Tibial artery (tissue), 4 donors: Measurements from ENCODE around the gene C6orf132.

Experiments
- DNase-seq, 2 donors: peaks; one replicate each; pipeline ENCODE4 v3.0.0-alpha.2; 2019
- H3K27ac ChIP-seq, 2 donors: fragments of 200-600 bp; sonication (generic) in 1 of 2; 1 replicate in 1 of 2; 2 replicates in 1 of 2; pipeline ENCODE4 v1.5.1; 2018 to 2019; ENCODE audit warnings: mild to moderate bottlenecking in 1 of 2
- H3K27me3 ChIP-seq, 2 donors: fragments of 200-600 bp; sonication (generic) in 1 of 2; one replicate each; pipeline versions ENCODE4 v1.5.1 to v1.6.0; 2016 to 2019
- H3K36me3 ChIP-seq, 3 donors: fragments of 200-600 bp; sonication (generic) in 2 of 3; one replicate each; pipeline ENCODE4 v1.5.1; 2016 to 2019; ENCODE audit warnings: mild to moderate bottlenecking in 2 of 3
- H3K4me1 ChIP-seq, 4 donors: fragments of 200-600 bp; sonication (generic) in 2 of 4; 1 replicate in 3 of 4; 2 replicates in 1 of 4; pipeline ENCODE4 v1.5.1; 2016 to 2019
- H3K4me3 ChIP-seq, 2 donors: fragments of 200-600 bp; sonication (generic) in 1 of 2; 1 replicate in 1 of 2; 2 replicates in 1 of 2; pipeline ENCODE4 v1.5.1; 2018 to 2019; ENCODE audit warnings: mild to moderate bottlenecking in 2 of 2
- H3K9me3 ChIP-seq, 3 donors: fragments of 200-600 bp; sonication (generic) in 1 of 3; one replicate each; pipeline ENCODE4 v1.5.1; 2016 to 2019
- CTCF ChIP-seq, 2 experiments: fragments of 200-600 bp in 1 of 2; fragments of 450-650 bp in 1 of 2; IDR thresholded peaks; one replicate each; pipeline ENCODE4 v1.5.1; 2017 to 2019; ENCODE audit warnings: antibody characterized with exemption in 2 of 2, mild to moderate bottlenecking in 1 of 2, moderate library complexity in 1 of 2
- intact Hi-C: fragments of 100-400 bp; cut with DNase I; formaldehyde crosslinking; loops from one replicate; pipeline ENCODE4 v1.15.0; 2023; ENCODE audit warnings: low total_unique reads

C6orf132 gene

DNA sequence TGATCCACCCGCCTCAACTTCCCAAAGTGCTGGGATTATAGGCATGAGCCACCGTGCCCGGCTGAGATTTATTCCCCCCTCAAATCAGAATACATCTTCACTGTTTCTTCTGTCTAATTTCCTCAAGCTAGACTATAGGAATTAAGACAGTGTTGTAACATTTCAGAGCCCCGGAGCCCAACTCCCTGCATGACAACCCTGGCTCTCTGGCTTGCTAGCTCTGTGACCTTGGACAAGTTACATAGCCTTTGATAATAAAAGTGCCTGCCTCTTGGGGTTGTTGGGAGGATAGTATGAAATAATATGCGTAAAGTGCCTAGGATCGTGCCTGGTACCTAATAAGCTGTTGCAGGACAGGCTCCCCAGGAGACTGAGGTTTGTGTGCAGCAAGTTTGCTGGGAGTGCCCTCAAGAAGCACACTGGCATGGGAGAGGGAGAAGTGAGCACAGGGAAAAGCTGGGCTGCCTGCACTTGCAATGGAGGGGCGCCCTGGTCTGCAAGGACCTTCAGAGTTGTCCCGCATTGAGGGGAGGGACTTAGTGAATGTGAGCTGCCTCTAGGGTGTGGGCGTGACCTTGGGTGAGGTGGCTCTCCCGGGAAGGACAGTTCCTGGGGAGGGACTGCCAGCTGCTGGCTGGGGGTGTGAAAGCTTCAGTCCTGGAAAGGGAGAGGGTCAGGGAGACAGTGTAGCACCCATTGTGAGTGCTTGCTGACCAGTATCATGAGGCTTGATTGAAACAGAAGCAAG is 48.7 kb downstream of the C6orf132 start:
- TF ChIP-seq CTCF (IDR thresholded peaks at IDR 0.05): no peak
- H3K9me3 ChIP-seq: no peaks in the 10 kb centered on the region
- no peaks in the 10 kb centered on the region for H3K27me3 ChIP-seq
- intact Hi-C loops: no loop called here
- H3K4me3 ChIP-seq: no peak overlapping the region
- no peak for DNase-seq
- no peak overlapping the region for H3K27ac ChIP-seq
- peaks cover 0 to 3% (median 0%) of the 10 kb centered on the region in 4 donors for H3K4me1 ChIP-seq
- no peaks in the 10 kb centered on the region for H3K36me3 ChIP-seq

- no peak overlapping the region for H3K27ac ChIP-seq
- H3K4me3 ChIP-seq: no peak overlapping the region
- H3K4me1 ChIP-seq: peaks cover 0 to 3% (median 0%) of the 10 kb centered on the region in 4 donors
- intact Hi-C loops: no loop called here
- TF ChIP-seq CTCF (IDR thresholded peaks at IDR 0.05): no peak
- DNase-seq: no peak
- H3K36me3 ChIP-seq: peaks cover 0 to 5% (median 0%) of the 10 kb centered on the region in 3 donors
- no peaks in the 10 kb centered on the region for H3K27me3 ChIP-seq
- no peaks in the 10 kb centered on the region for H3K9me3 ChIP-seq
Measured at GRCh38 chr6:42091718-42092023, 50.7 kb downstream of the C6orf132 start.

- Histone ChIP-seq H3K27me3 (no peaks in the 10 kb centered on the region), H3K4me1 (peaks cover 0 to 6% (median 0%) of the 10 kb centered on the region in 4 donors), H3K9me3 (no peaks in the 10 kb centered on the region), H3K4me3 (no peak overlapping the region), H3K36me3 (peaks cover 0 to 9% (median 0%) of the 10 kb centered on the region in 3 donors), H3K27ac (no peak overlapping the region)
- DNase-seq: no peak
- intact Hi-C loops: no loop called here
- TF ChIP-seq CTCF (IDR thresholded peaks at IDR 0.05): no peak
Measured at GRCh38 chr6:42090819-42091717, 51.4 kb downstream of the C6orf132 start.

GRCh38 chr6:42088101-42088591 is 54.3 kb downstream of the C6orf132 start:
- Histone ChIP-seq H3K36me3 (peaks cover 0 to 9% (median 0%) of the 10 kb centered on the region in 3 donors), H3K9me3 (no peaks in the 10 kb centered on the region), H3K4me3 (no peak overlapping the region), H3K4me1 (peaks cover 0 to 6% (median 0%) of the 10 kb centered on the region in 4 donors), H3K27ac (no peak overlapping the region), H3K27me3 (no peaks in the 10 kb centered on the region)
- DNase-seq: no peak
- no peak for TF ChIP-seq CTCF (IDR thresholded peaks at IDR 0.05)
- intact Hi-C loops: no loop called here

DNA sequence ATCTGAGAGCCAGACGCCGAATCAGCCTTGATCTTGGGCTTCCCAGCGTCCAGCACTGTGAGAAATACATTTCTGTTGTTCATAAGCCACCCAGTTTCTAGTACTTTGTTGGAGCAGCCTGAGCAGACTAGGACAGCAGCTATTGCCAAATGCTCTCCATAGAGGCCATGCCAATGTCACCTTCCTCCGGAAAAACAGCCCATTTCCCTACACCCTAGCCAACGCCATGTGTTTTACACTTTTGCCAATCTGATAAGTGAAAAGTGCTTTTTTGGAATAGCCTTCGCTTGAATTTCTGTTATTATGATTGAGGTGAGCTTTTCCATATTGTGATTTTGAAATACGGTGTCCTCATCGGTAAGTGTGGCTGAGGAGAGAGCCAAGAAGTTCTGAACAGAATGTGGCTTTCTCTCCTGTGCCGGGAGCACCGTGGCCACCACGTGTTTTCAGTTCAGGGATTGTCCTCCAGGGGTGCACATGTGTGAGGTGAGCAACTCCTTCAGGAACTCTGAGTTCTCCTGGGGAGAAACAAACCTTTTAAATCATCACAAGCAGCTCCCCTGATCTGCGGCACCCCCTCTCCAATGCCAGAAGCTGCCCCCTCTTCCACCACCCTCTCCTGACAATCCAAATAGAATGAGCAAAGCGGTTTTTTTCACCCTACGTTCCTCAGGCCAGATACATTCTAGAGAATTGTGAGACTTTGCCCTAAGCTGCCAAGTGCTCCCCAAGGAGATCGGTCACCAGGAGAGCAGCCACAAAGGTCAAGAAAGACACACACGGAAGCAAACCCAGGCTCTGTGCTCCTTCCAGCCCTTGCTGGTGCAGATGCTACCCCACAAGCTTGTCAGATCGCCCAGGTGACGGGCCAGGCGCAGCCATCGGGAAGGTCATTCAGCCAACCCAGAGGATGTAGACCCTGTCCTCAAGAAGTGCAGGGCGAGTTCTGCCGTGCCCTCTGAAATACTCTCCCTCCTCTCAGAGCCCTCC is 56.1 kb downstream of the C6orf132 start:
- peaks cover 0 to 6% (median 0%) of the 10 kb centered on the region in 4 donors for H3K4me1 ChIP-seq
- H3K36me3 ChIP-seq: peaks cover 0 to 17% (median 15%) of the 10 kb centered on the region in 3 donors
- no peak overlapping the region for H3K4me3 ChIP-seq
- H3K27me3 ChIP-seq: no peaks in the 10 kb centered on the region
- TF ChIP-seq CTCF (IDR thresholded peaks at IDR 0.05): no peak
- DNase-seq: no peak
- intact Hi-C loops: no loop called here
- H3K9me3 ChIP-seq: no peaks in the 10 kb centered on the region
- H3K27ac ChIP-seq: no peak overlapping the region
